SK-N-SH (cell line): ENCODE data around the gene MAPT. TPM values are rescaled to one million over a fixed set of nuclear protein-coding genes. Genes with fewer than 3 reads are reported as not detected.
A peak's percentile ranks its signal among the peaks of the same experiment; 100 is the strongest.

ENCODE experiments used
- CTCF ChIA-PET: fragments of 300-600, 350-600 bp; formaldehyde crosslinking; extraction: SDS; loops from one replicate; lab custom pipeline; 2021; lab: Yijun Ruan, JAX
- POLR2A ChIA-PET: fragments of 350-600 bp; sonication (Branson Sonifier 250); formaldehyde crosslinking; extraction: SDS; loops from one replicate; lab custom pipeline; 2020; ENCODE audit warnings: antibody characterized with exemption, inconsistent platforms; lab: Yijun Ruan, JAX
- DNase-seq: peaks from one replicate; pipeline ENCODE4 v3.0.0; 2012
- H2AFZ ChIP-seq: fragments of 200-600 bp; sonication (generic); 2 replicates; pipeline ENCODE4 v1.8.1; 2016; ENCODE audit warnings: antibody characterized with exemption, mild to moderate bottlenecking, low read depth
- H3F3A ChIP-seq: fragments of 200-600 bp; sonication (generic); replicated peaks from 2 replicates; pipeline ENCODE3; 2016; ENCODE audit warnings: antibody characterized with exemption, mild to moderate bottlenecking; ENCODE audit not compliant: insufficient read depth
- H3K27ac ChIP-seq, 2 experiments: fragments of 200-500 bp in 1 of 2; fragments of 200-600 bp in 1 of 2; sonication (Bioruptor generic) in 1 of 2; sonication (generic), shearing (Covaris generic) in 1 of 2; 2 replicates each; pipeline versions ENCODE4 v1.5.1 to v1.6.1; 2014 to 2016; ENCODE audit warnings: low read depth in 2 of 2, inconsistent platforms in 1 of 2, low read length in 1 of 2, mild to moderate bottlenecking in 1 of 2, mixed read lengths in 1 of 2
- H3K27me3 ChIP-seq: fragments of 200-600 bp; sonication (generic), shearing (Covaris generic); 2 replicates; pipeline ENCODE4 v1.6.1; 2016; ENCODE audit warnings: mixed run types; ENCODE audit not compliant: insufficient read depth
- H3K36me3 ChIP-seq, 2 experiments: fragments of 200-500 bp in 1 of 2; fragments of 200-600 bp in 1 of 2; sonication (Bioruptor generic) in 1 of 2; sonication (generic) in 1 of 2; replicated peaks in 1 of 2; 2 replicates each; pipeline versions ENCODE3 to v1.5.1; 2014 to 2016; ENCODE audit warnings: low read length in 1 of 2, mild to moderate bottlenecking in 1 of 2; ENCODE audit not compliant: insufficient read depth in 2 of 2, control insufficient read depth in 1 of 2
- H3K4me1 ChIP-seq, 2 experiments: fragments of 200-500 bp in 1 of 2; fragments of 200-600 bp in 1 of 2; sonication (Bioruptor generic) in 1 of 2; sonication (generic), shearing (Covaris generic) in 1 of 2; 2 replicates each; pipeline versions ENCODE4 v1.5.1 to v1.6.1; 2014 to 2016; ENCODE audit warnings: low read depth in 1 of 2, low read length in 1 of 2, mixed run types in 1 of 2; ENCODE audit not compliant: insufficient read depth in 2 of 2, control insufficient read depth in 1 of 2
- H3K4me2 ChIP-seq: fragments of 200-600 bp; sonication (generic), shearing (Covaris generic); 2 replicates; pipeline ENCODE4 v1.6.1; 2017; ENCODE audit warnings: mixed run types
- H3K4me3 ChIP-seq, 2 experiments: fragments of 200-500 bp in 1 of 2; fragments of 200-600 bp in 1 of 2; sonication (Bioruptor generic) in 1 of 2; sonication (generic), shearing (Covaris generic) in 1 of 2; 2 replicates each; pipeline versions ENCODE4 v1.5.1 to v1.8.1; 2014 to 2016; ENCODE audit warnings: low read depth in 2 of 2, inconsistent platforms in 1 of 2, low read length in 1 of 2, mild to moderate bottlenecking in 1 of 2, mixed read lengths in 1 of 2, moderate library complexity in 1 of 2
- H3K79me2 ChIP-seq: fragments of 200-600 bp; sonication (generic); 2 replicates; pipeline ENCODE4 v1.8.1; 2017; ENCODE audit warnings: mild to moderate bottlenecking; ENCODE audit not compliant: insufficient read depth
- H3K9ac ChIP-seq: fragments of 200-600 bp; sonication (generic); 2 replicates; pipeline ENCODE4 v1.6.1; 2017; ENCODE audit warnings: mixed run types
- H3K9me2 ChIP-seq: fragments of 200-600 bp; sonication (generic); 2 replicates; pipeline ENCODE4 v1.6.1; 2017; ENCODE audit warnings: mixed run types
- H3K9me3 ChIP-seq: fragments of 200-600 bp; sonication (generic); 2 replicates; pipeline ENCODE4 v1.6.1; 2017; ENCODE audit warnings: mixed run types, mild to moderate bottlenecking, moderate library complexity
- H4K20me1 ChIP-seq: fragments of 200-600 bp; sonication (generic); 2 replicates; pipeline ENCODE4 v1.6.1; 2017; ENCODE audit warnings: mild to moderate bottlenecking, mixed run types; ENCODE audit not compliant: insufficient read depth
- EP300 ChIP-seq, 2 experiments: IDR thresholded peaks; 2 replicates each; pipeline versions ENCODE4 v1.4.0 to v1.6.1; 2012; ENCODE audit warnings: borderline replicate concordance in 1 of 2, low read depth in 1 of 2, low read length in 1 of 2
- EZH2phosphoT487 ChIP-seq: fragments of 200-600 bp; sonication (generic); IDR thresholded peaks from 2 replicates; pipeline ENCODE4 v1.6.1; 2017; ENCODE audit warnings: low read depth, mixed run types, mild to moderate bottlenecking, antibody characterized with exemption, moderate library complexity, borderline replicate concordance
- GABPA ChIP-seq: IDR thresholded peaks from 2 replicates; pipeline ENCODE4 v1.4.0; 2012; ENCODE audit warnings: low read depth, mild to moderate bottlenecking
- GATA2 ChIP-seq: sonication (generic); formaldehyde crosslinking; IDR thresholded peaks from 2 replicates; pipeline ENCODE4 v1.5.0; 2020; ENCODE audit warnings: mild to moderate bottlenecking, missing genetic modification reagents
- JUND ChIP-seq: IDR thresholded peaks from 2 replicates; pipeline ENCODE4 v1.4.0; 2012
- MEF2A ChIP-seq: IDR thresholded peaks from 2 replicates; pipeline ENCODE4 v1.4.0; 2012; ENCODE audit warnings: low read depth, borderline replicate concordance
- MXI1 ChIP-seq: IDR thresholded peaks from 2 replicates; pipeline ENCODE4 v1.6.1; 2012; ENCODE audit warnings: mild to moderate bottlenecking, low read depth, low read length, improper control_type of control experiment
- NFIC ChIP-seq: IDR thresholded peaks from 2 replicates; pipeline ENCODE4 v1.4.0; 2012; ENCODE audit warnings: borderline replicate concordance
- NRF1 ChIP-seq: IDR thresholded peaks from 2 replicates; pipeline ENCODE4 v1.6.1; 2012; ENCODE audit warnings: low read depth, mild to moderate bottlenecking, low read length
- RCOR1 ChIP-seq: fragments of 150-350 bp; IDR thresholded peaks from 2 replicates; pipeline ENCODE4 v1.6.1; 2017; ENCODE audit warnings: antibody characterized with exemption, low read length
- SMC3 ChIP-seq: IDR thresholded peaks from 2 replicates; pipeline ENCODE4 v1.6.1; 2012; ENCODE audit warnings: low read depth, low read length, improper control_type of control experiment
- TCF12 ChIP-seq: IDR thresholded peaks from 2 replicates; pipeline ENCODE4 v1.4.0; 2012
- TEAD4 ChIP-seq: IDR thresholded peaks from 2 replicates; pipeline ENCODE4 v1.4.0; 2012; ENCODE audit warnings: mild to moderate bottlenecking, borderline replicate concordance; ENCODE audit not compliant: insufficient read depth
- WGBS: methylation state at CpG from one replicate; pipeline ENCODE4 v1.1.6; 2017; ENCODE audit warnings: low lambda C conversion rate; 5-methylcytosine and 5-hydroxymethylcytosine counted together
- polyA plus RNA-seq, 3 experiments: library from polyadenylated mRNA; depleted of rRNA; stranded (reverse); fragments of >200 nt; gene quantifications; 2 replicates each; pipeline ENCODE4 v1.2.3, GENCODE V29; 2012
- TF ChIP-seq, protein P1 (sequence below): IDR thresholded peaks from 2 replicates; pipeline ENCODE4 v1.4.0; 2012; ENCODE audit warnings: low read depth, borderline replicate concordance
- TF ChIP-seq, protein P2 (sequence below): fragments of 150-350 bp; IDR thresholded peaks from 2 replicates; pipeline ENCODE4 v1.6.1; 2016; ENCODE audit warnings: mild to moderate bottlenecking, low read depth, low read length
- TF ChIP-seq, protein P3 (sequence below): IDR thresholded peaks from 2 replicates; pipeline ENCODE4; 2012
- TF ChIP-seq, protein P4 (sequence below): fragments of 150-350 bp; IDR thresholded peaks from 2 replicates; pipeline ENCODE4 v1.6.1; 2017; ENCODE audit warnings: antibody characterized with exemption, low read length, low read depth, borderline replicate concordance
- TF ChIP-seq, protein P5 (sequence below): IDR thresholded peaks from 2 replicates; pipeline ENCODE4 v1.4.0; 2012; ENCODE audit warnings: low read depth
- TF ChIP-seq, protein P6 (sequence below): IDR thresholded peaks from 2 replicates; pipeline ENCODE4 v1.4.0; 2012; ENCODE audit warnings: low read depth, borderline replicate concordance

Gene MAPT
- polyA plus RNA-seq, 1 of the 3 experiments (the other 2 are of a cell fraction): 0.74 TPM

DNA sequence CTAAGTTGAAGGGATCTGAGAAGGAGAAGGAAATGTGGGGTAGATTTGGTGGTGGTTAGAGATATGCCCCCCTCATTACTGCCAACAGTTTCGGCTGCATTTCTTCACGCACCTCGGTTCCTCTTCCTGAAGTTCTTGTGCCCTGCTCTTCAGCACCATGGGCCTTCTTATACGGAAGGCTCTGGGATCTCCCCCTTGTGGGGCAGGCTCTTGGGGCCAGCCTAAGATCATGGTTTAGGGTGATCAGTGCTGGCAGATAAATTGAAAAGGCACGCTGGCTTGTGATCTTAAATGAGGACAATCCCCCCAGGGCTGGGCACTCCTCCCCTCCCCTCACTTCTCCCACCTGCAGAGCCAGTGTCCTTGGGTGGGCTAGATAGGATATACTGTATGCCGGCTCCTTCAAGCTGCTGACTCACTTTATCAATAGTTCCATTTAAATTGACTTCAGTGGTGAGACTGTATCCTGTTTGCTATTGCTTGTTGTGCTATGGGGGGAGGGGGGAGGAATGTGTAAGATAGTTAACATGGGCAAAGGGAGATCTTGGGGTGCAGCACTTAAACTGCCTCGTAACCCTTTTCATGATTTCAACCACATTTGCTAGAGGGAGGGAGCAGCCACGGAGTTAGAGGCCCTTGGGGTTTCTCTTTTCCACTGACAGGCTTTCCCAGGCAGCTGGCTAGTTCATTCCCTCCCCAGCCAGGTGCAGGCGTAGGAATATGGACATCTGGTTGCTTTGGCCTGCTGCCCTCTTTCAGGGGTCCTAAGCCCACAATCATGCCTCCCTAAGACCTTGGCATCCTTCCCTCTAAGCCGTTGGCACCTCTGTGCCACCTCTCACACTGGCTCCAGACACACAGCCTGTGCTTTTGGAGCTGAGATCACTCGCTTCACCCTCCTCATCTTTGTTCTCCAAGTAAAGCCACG is 133.0 kb downstream of the MAPT start:
- POLR2A ChIA-PET: interaction anchor here (0.5 to 1.3 kb wide), 2 partner anchors 10 to 11 kb away, joined by 3 to 4 read pairs; no protein-coding TSS in a partner anchor

DNA sequence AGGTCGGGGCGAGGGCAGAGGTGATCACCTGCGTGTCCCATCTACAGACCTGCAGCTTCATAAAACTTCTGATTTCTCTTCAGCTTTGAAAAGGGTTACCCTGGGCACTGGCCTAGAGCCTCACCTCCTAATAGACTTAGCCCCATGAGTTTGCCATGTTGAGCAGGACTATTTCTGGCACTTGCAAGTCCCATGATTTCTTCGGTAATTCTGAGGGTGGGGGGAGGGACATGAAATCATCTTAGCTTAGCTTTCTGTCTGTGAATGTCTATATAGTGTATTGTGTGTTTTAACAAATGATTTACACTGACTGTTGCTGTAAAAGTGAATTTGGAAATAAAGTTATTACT is 133.6 kb downstream of the MAPT start:
- CTCF ChIA-PET: interaction anchor here (0.8 to 6.9 kb wide), 8 partner anchors 8 to 814 kb away, joined by 3 to 50 read pairs (median 4); partner anchors contain the start of gene KANSL1
- no peak for DNase-seq

More for the DNA sequence above, 133.0 kb downstream of the MAPT start:
- Histone ChIP-seq H2AFZ (no peak overlapping the region), H3K27ac (peak overlapping the region in 1 of 2 experiments; percentile 20; a peak in 1 of 4 replicates), H3K4me3 (no peak overlapping the region), H3K4me2 (no peak overlapping the region), H3K27me3 (no peaks in the 10 kb centered on the region), H3K79me2 (no peaks in the 10 kb centered on the region), H3K4me1 (peaks cover 0 to 14% of the 10 kb centered on the region in 2 experiments; a peak in 1 of 4 replicates), H3K9me3 (no peaks in the 10 kb centered on the region), H3K9me2 (no peaks in the 10 kb centered on the region), H3K36me3 (peaks cover 44 to 84% of the 10 kb centered on the region in 2 experiments), H3K9ac (no peak overlapping the region), H4K20me1 (peaks cover 4% of the 10 kb centered on the region), H3F3A (peaks cover 11% of the 10 kb centered on the region)
- no peak for DNase-seq
- no peak for TF ChIP-seq GATA2
- CTCF ChIA-PET: interaction anchor here (0.9 to 6.9 kb wide), 7 partner anchors 13 to 815 kb away, joined by 3 to 50 read pairs (median 4); partner anchors contain the start of gene KANSL1
- 88% methylated on average over 12 of the region's 12 CpGs for WGBS

More for the DNA sequence above, 133.6 kb downstream of the MAPT start:
- Histone ChIP-seq H3K4me3 (no peak overlapping the region), H3K9me2 (no peaks in the 10 kb centered on the region), H3K27me3 (no peaks in the 10 kb centered on the region), H3F3A (peaks cover 11% of the 10 kb centered on the region), H2AFZ (no peak overlapping the region), H3K27ac (no peak overlapping the region; a peak in 1 of 4 replicates), H3K79me2 (no peaks in the 10 kb centered on the region), H3K4me1 (peaks cover 0 to 14% of the 10 kb centered on the region in 2 experiments; a peak in 1 of 4 replicates), H3K4me2 (no peak overlapping the region), H4K20me1 (peaks cover 4% of the 10 kb centered on the region), H3K9me3 (no peaks in the 10 kb centered on the region), H3K36me3 (peaks cover 50 to 88% of the 10 kb centered on the region in 2 experiments), H3K9ac (no peak overlapping the region)
- TF ChIP-seq NRF1: no peak
- no peak for TF ChIP-seq MXI1
- TF ChIP-seq GABPA: no peak
- no peak for TF ChIP-seq MEF2A
- TF ChIP-seq EZH2phosphoT487: no peak
- TF ChIP-seq, protein P1, sequence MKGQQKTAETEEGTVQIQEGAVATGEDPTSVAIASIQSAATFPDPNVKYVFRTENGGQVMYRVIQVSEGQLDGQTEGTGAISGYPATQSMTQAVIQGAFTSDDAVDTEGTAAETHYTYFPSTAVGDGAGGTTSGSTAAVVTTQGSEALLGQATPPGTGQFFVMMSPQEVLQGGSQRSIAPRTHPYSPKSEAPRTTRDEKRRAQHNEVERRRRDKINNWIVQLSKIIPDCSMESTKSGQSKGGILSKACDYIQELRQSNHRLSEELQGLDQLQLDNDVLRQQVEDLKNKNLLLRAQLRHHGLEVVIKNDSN: no peak
- TF ChIP-seq, protein P2, sequence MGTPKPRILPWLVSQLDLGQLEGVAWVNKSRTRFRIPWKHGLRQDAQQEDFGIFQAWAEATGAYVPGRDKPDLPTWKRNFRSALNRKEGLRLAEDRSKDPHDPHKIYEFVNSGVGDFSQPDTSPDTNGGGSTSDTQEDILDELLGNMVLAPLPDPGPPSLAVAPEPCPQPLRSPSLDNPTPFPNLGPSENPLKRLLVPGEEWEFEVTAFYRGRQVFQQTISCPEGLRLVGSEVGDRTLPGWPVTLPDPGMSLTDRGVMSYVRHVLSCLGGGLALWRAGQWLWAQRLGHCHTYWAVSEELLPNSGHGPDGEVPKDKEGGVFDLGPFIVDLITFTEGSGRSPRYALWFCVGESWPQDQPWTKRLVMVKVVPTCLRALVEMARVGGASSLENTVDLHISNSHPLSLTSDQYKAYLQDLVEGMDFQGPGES: no peak
- TF ChIP-seq RCOR1: no peak
- TF ChIP-seq, protein P3, sequence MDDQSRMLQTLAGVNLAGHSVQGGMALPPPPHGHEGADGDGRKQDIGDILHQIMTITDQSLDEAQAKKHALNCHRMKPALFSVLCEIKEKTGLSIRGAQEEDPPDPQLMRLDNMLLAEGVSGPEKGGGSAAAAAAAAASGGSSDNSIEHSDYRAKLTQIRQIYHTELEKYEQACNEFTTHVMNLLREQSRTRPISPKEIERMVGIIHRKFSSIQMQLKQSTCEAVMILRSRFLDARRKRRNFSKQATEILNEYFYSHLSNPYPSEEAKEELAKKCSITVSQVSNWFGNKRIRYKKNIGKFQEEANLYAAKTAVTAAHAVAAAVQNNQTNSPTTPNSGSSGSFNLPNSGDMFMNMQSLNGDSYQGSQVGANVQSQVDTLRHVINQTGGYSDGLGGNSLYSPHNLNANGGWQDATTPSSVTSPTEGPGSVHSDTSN: no peak
- no peak for TF ChIP-seq SMC3
- TF ChIP-seq JUND: no peak
- TF ChIP-seq TEAD4: no peak
- TF ChIP-seq NFIC: no peak
- TF ChIP-seq, protein P4, sequence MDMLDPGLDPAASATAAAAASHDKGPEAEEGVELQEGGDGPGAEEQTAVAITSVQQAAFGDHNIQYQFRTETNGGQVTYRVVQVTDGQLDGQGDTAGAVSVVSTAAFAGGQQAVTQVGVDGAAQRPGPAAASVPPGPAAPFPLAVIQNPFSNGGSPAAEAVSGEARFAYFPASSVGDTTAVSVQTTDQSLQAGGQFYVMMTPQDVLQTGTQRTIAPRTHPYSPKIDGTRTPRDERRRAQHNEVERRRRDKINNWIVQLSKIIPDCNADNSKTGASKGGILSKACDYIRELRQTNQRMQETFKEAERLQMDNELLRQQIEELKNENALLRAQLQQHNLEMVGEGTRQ: no peak
- TF ChIP-seq EP300 (IDR thresholded peaks at IDR 0.05; ENCODE audit: borderline replicate concordance in 1 of 2, low read depth in 1 of 2, low read length in 1 of 2): no peak
- no peak for TF ChIP-seq GATA2
- TF ChIP-seq TCF12: no peak
- TF ChIP-seq, protein P5, sequence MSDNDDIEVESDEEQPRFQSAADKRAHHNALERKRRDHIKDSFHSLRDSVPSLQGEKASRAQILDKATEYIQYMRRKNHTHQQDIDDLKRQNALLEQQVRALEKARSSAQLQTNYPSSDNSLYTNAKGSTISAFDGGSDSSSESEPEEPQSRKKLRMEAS: no peak
- TF ChIP-seq, protein P6, sequence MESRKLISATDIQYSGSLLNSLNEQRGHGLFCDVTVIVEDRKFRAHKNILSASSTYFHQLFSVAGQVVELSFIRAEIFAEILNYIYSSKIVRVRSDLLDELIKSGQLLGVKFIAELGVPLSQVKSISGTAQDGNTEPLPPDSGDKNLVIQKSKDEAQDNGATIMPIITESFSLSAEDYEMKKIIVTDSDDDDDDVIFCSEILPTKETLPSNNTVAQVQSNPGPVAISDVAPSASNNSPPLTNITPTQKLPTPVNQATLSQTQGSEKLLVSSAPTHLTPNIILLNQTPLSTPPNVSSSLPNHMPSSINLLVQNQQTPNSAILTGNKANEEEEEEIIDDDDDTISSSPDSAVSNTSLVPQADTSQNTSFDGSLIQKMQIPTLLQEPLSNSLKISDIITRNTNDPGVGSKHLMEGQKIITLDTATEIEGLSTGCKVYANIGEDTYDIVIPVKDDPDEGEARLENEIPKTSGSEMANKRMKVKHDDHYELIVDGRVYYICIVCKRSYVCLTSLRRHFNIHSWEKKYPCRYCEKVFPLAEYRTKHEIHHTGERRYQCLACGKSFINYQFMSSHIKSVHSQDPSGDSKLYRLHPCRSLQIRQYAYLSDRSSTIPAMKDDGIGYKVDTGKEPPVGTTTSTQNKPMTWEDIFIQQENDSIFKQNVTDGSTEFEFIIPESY: no peak
- WGBS: 94% methylated on average over 4 of the region's 4 CpGs
- POLR2A ChIA-PET: interaction anchor here (0.5 to 2.1 kb wide), 3 partner anchors 10 to 166 kb away, joined by 3 to 6 read pairs (median 4); partner anchors contain the start of gene KANSL1
